Keratinocyte (primary cell): ENCODE data around the gene CFAP157. TPM values are rescaled to one million over a fixed set of nuclear protein-coding genes. Genes with fewer than 3 reads are reported as not detected.
A peak's percentile ranks its signal among the peaks of the same experiment; 100 is the strongest.

Source experiments
- DNase-seq: peaks from one replicate; pipeline ENCODE4 v3.0.0-alpha.2; 2011; ENCODE audit warnings: low read depth, missing footprints, low spot score
- FAIRE-seq: peaks from 2 replicates; lab custom pipeline; 2011; peaks lifted over from hg19 to GRCh38; lab: Jason Lieb, UNC
- H2AFZ ChIP-seq: 2 replicates; pipeline ENCODE4 v1.6.0; 2012; ENCODE audit warnings: low read length, control low read depth, inconsistent platforms; ENCODE audit not compliant: control insufficient read depth
- H3K27ac ChIP-seq: 2 replicates; pipeline ENCODE4 v1.5.1; 2011; ENCODE audit warnings: low read length; ENCODE audit not compliant: control insufficient read depth, insufficient read depth
- H3K27me3 ChIP-seq: 3 replicates; pipeline ENCODE4 v1.6.0; 2011; ENCODE audit warnings: low read length; ENCODE audit not compliant: control insufficient read depth, insufficient read depth; ENCODE audit errors: extremely low read depth
- H3K36me3 ChIP-seq, 2 experiments: 2 replicates in 1 of 2; 3 replicates in 1 of 2; pipeline ENCODE4 v1.5.1; 2011; ENCODE audit warnings: low read length in 2 of 2, mild to moderate bottlenecking in 1 of 2; ENCODE audit not compliant: control insufficient read depth in 2 of 2, insufficient read depth in 2 of 2; ENCODE audit errors: extremely low read depth in 1 of 2
- H3K4me1 ChIP-seq: 3 replicates; pipeline ENCODE4 v1.5.1; 2011; ENCODE audit warnings: low read length; ENCODE audit not compliant: control insufficient read depth, insufficient read depth; ENCODE audit errors: extremely low read depth
- H3K4me2 ChIP-seq: 3 replicates; pipeline ENCODE4 v1.6.0; 2011; ENCODE audit warnings: low read depth, low read length; ENCODE audit not compliant: control insufficient read depth, insufficient read depth; ENCODE audit errors: extremely low read depth
- H3K4me3 ChIP-seq, 3 experiments: fragments of 200-600 bp in 1 of 3; sonication (generic) in 1 of 3; 2 replicates in 2 of 3; 3 replicates in 1 of 3; pipeline ENCODE4 v1.5.1; 2011 to 2016; ENCODE audit warnings: low read length in 3 of 3, mild to moderate bottlenecking in 3 of 3, control low read depth in 2 of 3, inconsistent platforms in 1 of 3, low read depth in 1 of 3, mixed read lengths in 1 of 3, mixed run types in 1 of 3, moderate library complexity in 1 of 3; ENCODE audit not compliant: control insufficient read depth in 2 of 3, insufficient read depth in 2 of 3; ENCODE audit errors: extremely low read depth in 1 of 3
- H3K79me2 ChIP-seq: 2 replicates; pipeline ENCODE4 v1.6.0; 2012; ENCODE audit warnings: low read length; ENCODE audit not compliant: control insufficient read depth, insufficient read depth
- H3K9ac ChIP-seq: 3 replicates; pipeline ENCODE4 v1.6.0; 2011; ENCODE audit warnings: low read length; ENCODE audit not compliant: control insufficient read depth, insufficient read depth; ENCODE audit errors: extremely low read depth
- H3K9me1 ChIP-seq: 3 replicates; pipeline ENCODE4 v1.6.0; 2011; ENCODE audit warnings: low read length; ENCODE audit not compliant: control insufficient read depth, insufficient read depth; ENCODE audit errors: extremely low read depth
- H3K9me3 ChIP-seq: 2 replicates; pipeline ENCODE4 v1.5.1; 2012; ENCODE audit warnings: low read depth, low read length; ENCODE audit not compliant: control insufficient read depth
- H4K20me1 ChIP-seq: 3 replicates; pipeline ENCODE4 v1.6.0; 2011; ENCODE audit warnings: low read length; ENCODE audit not compliant: control insufficient read depth, insufficient read depth; ENCODE audit errors: extremely low read depth
- EZH2 ChIP-seq: IDR thresholded peaks from one replicate; pipeline ENCODE4 v1.6.1; 2012; ENCODE audit warnings: inconsistent platforms, mild to moderate bottlenecking, low read length, moderate library complexity
- dilution Hi-C: fragments of 300-500 bp; cut with MboI; formaldehyde crosslinking; loops from one replicate; pipeline ENCODE4 v1.7.0; 2020; ENCODE audit warnings: low sequenced_read_pairs; ENCODE audit not compliant: extremely low pct_ligation_motif_present
- polyA plus RNA-seq, 5 experiments: library from polyadenylated mRNA; depleted of rRNA in 3 of 5; stranded (reverse) in 3 of 5; stranded (forward) in 1 of 5; unstranded in 1 of 5; fragments of >200 nt; gene quantifications; 1 replicate in 1 of 5; 2 replicates in 3 of 5; 3 replicates in 1 of 5; pipeline versions ENCODE4 v1.2.1 to v1.2.3, GENCODE V29; 2011 to 2012; ENCODE audit warnings: missing spikeins in 2 of 5, low read depth in 1 of 5, low replicate concordance in 1 of 5
- TF ChIP-seq, protein P1 (sequence below), 3 experiments: IDR thresholded peaks in 1 of 3; conservative IDR thresholded peaks in 1 of 3; optimal IDR thresholded peaks in 1 of 3; 2 replicates in 2 of 3; 3 replicates in 1 of 3; pipeline versions ENCODE3 to v1.5.1; 2011; ENCODE audit warnings: low read length in 3 of 3, mild to moderate bottlenecking in 3 of 3, moderate library complexity in 2 of 3, control low read depth in 1 of 3, inconsistent platforms in 1 of 3; ENCODE audit not compliant: insufficient read depth in 2 of 3; ENCODE audit errors: extremely low read depth in 1 of 3

Gene CFAP157
- polyA plus RNA-seq, 1 donor (not counting 4 experiments of a cell fraction or from before 2014, with no cell fraction given) = not detected

DNA sequence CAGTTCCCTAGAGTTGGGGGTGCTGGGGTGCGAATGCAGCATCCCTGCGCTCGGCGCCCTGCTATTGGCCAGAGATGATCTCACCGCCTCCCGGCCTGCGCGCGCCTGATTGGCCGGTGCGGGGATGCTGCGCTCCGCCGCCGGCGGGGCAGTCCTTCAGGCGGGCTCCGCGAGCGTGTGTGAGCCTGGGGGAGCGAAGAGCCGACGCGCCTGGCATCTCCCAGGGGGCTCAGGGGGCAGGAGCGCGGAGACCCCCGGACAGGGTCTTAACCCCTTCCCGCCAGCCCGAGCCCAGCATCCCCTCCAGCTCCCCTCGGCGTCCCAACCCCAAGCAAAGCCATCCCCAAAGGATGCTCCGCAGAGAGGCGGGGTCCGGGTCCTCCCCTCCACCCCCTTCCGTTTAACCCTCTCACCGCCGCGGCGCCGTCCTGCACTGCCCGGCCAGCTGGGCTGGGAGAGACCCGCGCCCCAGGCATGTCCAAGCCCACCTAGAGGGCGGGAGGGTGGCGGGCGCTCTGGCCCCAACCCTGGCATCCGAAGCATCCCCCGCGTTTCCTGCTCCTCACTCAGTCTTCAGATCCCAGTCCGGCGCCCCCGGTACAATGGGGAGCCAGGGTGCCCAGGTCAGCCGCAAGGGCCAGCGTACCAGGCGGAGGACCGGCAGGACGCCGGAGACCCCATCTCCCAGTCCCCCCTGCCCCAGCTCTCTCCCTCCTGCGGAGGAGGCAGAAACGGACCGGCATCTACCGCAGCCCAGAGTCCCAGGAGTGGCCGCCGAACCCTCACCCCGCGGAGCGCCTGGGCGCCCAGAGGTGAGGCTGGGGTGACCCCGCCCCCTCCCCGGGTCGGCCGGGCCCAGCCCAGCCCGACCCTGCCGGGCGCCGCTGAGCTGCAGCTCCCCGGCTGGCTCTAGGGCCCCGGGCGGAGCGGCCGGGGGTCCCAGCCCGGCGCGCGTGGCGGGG lies 47.6 kb downstream of the CFAP157 start:
- no peak for FAIRE-seq
- H3K36me3 ChIP-seq = no peaks in the 10 kb centered on the region
- H3K79me2 ChIP-seq = no peaks in the 10 kb centered on the region
- no peak overlapping the region for H3K9ac ChIP-seq
- no peaks in the 10 kb centered on the region for H4K20me1 ChIP-seq
- H3K4me2 ChIP-seq = no peak overlapping the region
- H3K4me3 ChIP-seq = no peak overlapping the region
- no peaks in the 10 kb centered on the region for H3K9me3 ChIP-seq
- dilution Hi-C loops = no loop called here
- no peaks in the 10 kb centered on the region for H3K9me1 ChIP-seq
- peaks cover 44% of the 10 kb centered on the region for H3K27me3 ChIP-seq
- no peaks in the 10 kb centered on the region for H3K4me1 ChIP-seq
- H2AFZ ChIP-seq = no peak overlapping the region
- no peak for DNase-seq
- TF ChIP-seq EZH2 = peak; percentile 70
- TF ChIP-seq, protein P1, sequence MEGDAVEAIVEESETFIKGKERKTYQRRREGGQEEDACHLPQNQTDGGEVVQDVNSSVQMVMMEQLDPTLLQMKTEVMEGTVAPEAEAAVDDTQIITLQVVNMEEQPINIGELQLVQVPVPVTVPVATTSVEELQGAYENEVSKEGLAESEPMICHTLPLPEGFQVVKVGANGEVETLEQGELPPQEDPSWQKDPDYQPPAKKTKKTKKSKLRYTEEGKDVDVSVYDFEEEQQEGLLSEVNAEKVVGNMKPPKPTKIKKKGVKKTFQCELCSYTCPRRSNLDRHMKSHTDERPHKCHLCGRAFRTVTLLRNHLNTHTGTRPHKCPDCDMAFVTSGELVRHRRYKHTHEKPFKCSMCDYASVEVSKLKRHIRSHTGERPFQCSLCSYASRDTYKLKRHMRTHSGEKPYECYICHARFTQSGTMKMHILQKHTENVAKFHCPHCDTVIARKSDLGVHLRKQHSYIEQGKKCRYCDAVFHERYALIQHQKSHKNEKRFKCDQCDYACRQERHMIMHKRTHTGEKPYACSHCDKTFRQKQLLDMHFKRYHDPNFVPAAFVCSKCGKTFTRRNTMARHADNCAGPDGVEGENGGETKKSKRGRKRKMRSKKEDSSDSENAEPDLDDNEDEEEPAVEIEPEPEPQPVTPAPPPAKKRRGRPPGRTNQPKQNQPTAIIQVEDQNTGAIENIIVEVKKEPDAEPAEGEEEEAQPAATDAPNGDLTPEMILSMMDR (optimal IDR thresholded peaks at IDR 0.05 in 1 of 3, IDR thresholded peaks at IDR 0.05 in 1 of 3, conservative IDR thresholded peaks at IDR 0.05 in 1 of 3; ENCODE audit: extremely low read depth in 1 of 3, insufficient read depth in 2 of 3, low read length in 3 of 3) = no peak
- H3K27ac ChIP-seq = no peak overlapping the region

DNA sequence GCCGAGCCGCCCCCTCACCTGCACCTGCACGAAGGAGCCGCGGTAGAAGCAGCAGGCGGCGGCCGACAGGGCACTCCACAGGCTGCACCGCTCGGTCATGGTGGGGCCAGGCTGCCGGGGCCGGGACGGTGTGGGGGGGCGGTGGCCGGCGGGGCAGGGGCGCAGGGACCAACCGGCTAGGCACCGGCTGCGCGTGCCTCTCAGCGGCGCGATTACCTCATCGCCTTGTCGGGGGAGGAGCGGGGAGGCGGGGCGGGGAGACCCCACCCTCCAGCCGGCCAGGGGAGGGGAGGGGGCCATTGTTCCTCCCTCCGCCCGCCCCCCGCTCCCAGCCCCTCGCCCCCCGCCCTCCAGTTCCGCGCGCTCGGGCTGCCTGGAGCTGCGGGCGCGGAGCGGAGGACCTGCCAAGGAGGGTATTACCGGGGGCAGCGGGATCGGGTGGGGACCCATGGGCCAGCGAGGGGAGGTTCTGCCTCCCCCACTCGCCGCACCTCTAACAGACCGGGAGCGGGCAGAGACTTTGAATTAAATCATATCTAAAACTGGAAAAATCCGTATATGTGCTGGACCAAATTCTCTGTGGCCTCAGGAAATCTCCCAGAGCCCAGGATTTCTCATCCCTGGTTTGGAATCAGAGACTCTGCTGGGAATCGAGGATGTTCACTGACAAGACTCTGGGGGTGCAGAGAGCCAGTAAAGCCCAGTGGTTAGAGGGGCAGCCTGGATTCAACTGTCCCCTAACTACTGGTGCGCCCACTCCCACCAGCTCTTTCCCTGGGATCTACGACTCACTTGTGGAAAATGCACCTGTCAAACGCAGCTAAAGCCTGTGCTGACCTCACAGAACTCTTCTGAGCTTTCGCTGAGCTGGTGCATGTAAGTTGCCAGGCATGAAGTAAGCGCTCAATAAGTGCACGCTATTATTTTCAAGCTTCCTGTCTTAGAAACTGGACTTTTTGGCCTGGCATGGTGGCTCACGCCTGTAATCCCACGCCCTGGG lies 48.6 kb downstream of the CFAP157 start:
- H3K4me1 ChIP-seq = no peaks in the 10 kb centered on the region
- H3K79me2 ChIP-seq = no peaks in the 10 kb centered on the region
- H3K9me1 ChIP-seq = no peaks in the 10 kb centered on the region
- TF ChIP-seq EZH2 = peak; percentile 63
- TF ChIP-seq, protein P1 (optimal IDR thresholded peaks at IDR 0.05 in 1 of 3, IDR thresholded peaks at IDR 0.05 in 1 of 3, conservative IDR thresholded peaks at IDR 0.05 in 1 of 3; ENCODE audit: extremely low read depth in 1 of 3, insufficient read depth in 2 of 3, low read length in 3 of 3) = no peak
- no peak overlapping the region for H3K4me2 ChIP-seq
- H4K20me1 ChIP-seq = no peaks in the 10 kb centered on the region
- DNase-seq = no peak
- H3K27me3 ChIP-seq = peaks cover 44% of the 10 kb centered on the region
- dilution Hi-C loops = no loop called here
- no peaks in the 10 kb centered on the region for H3K36me3 ChIP-seq
- FAIRE-seq = no peak
- no peak overlapping the region for H3K4me3 ChIP-seq
- H3K9ac ChIP-seq = no peak overlapping the region
- H2AFZ ChIP-seq = no peak overlapping the region
- H3K9me3 ChIP-seq = no peaks in the 10 kb centered on the region
- no peak overlapping the region for H3K27ac ChIP-seq
